Nephron (organoid): ENCODE results near the gene KIRREL3.
A peak's percentile ranks its signal among the peaks of the same experiment; 100 is the strongest.

Experiments
- H3K27ac Mint-ChIP-seq, 3 experiments: 2 replicates each; pipeline ENCODE4 v1.8.0; 2020; ENCODE audit warnings: mixed read lengths in 3 of 3, mild to moderate bottlenecking in 2 of 3, moderate library complexity in 1 of 3
- H3K27me3 Mint-ChIP-seq: 2 replicates; pipeline ENCODE4 v1.8.0; 2021; ENCODE audit warnings: low read depth, mild to moderate bottlenecking, moderate library complexity, mixed read lengths
- H3K36me3 Mint-ChIP-seq: 2 replicates; pipeline ENCODE4 v1.8.0; 2020; ENCODE audit warnings: low read depth, mixed read lengths
- H3K4me1 Mint-ChIP-seq: 2 replicates; pipeline ENCODE4 v1.8.0; 2020; ENCODE audit warnings: mixed read lengths
- H3K4me3 Mint-ChIP-seq, 3 experiments: 2 replicates each; pipeline ENCODE4 v1.8.0; 2020; ENCODE audit warnings: mild to moderate bottlenecking in 3 of 3, mixed read lengths in 3 of 3, moderate library complexity in 2 of 3
- H3K9me3 Mint-ChIP-seq: 2 replicates; pipeline ENCODE4 v1.8.0; 2020; ENCODE audit warnings: mixed read lengths
- TF ChIP-seq, protein P1 (sequence below), 3 experiments: fragments of 200-600 bp; sonication (generic); IDR thresholded peaks; one replicate each; pipeline ENCODE4 v1.5.0; 2021; ENCODE audit warnings: antibody characterized with exemption in 3 of 3; ENCODE audit not compliant: unreplicated experiment in 3 of 3

The KIRREL3 gene

DNA sequence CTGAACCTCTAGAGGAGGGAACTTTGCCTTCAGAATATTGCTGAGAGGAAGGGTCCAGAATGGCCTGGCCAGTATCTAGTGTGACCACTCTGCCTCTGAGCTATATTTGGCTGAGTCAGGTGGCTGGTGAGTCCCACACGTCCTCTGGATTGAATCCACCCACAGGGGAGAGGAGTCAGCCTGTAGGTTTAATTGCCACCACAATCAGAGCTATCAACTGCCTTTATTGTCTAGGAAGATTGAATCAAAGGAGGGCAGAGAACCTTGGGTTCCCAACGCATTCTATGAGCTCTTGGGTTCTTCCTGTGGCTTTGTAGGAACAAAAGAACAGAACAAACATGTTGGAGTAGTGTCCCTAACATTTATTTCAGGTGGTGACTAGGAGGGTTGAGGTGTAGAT, 577.4 kb downstream of the KIRREL3 start:
- Mint-ChIP-seq H3K27ac (no peak overlapping the region), H3K9me3 (no peaks in the 10 kb centered on the region), H3K4me3 (no peak overlapping the region), H3K4me1 (peaks cover 57% of the 10 kb centered on the region), H3K27me3 (peaks cover 3% of the 10 kb centered on the region), H3K36me3 (no peaks in the 10 kb centered on the region)
- TF ChIP-seq, protein P1, sequence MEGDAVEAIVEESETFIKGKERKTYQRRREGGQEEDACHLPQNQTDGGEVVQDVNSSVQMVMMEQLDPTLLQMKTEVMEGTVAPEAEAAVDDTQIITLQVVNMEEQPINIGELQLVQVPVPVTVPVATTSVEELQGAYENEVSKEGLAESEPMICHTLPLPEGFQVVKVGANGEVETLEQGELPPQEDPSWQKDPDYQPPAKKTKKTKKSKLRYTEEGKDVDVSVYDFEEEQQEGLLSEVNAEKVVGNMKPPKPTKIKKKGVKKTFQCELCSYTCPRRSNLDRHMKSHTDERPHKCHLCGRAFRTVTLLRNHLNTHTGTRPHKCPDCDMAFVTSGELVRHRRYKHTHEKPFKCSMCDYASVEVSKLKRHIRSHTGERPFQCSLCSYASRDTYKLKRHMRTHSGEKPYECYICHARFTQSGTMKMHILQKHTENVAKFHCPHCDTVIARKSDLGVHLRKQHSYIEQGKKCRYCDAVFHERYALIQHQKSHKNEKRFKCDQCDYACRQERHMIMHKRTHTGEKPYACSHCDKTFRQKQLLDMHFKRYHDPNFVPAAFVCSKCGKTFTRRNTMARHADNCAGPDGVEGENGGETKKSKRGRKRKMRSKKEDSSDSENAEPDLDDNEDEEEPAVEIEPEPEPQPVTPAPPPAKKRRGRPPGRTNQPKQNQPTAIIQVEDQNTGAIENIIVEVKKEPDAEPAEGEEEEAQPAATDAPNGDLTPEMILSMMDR (IDR thresholded peaks at IDR 0.05; ENCODE audit: unreplicated experiment in 3 of 3) = no peak

DNA sequence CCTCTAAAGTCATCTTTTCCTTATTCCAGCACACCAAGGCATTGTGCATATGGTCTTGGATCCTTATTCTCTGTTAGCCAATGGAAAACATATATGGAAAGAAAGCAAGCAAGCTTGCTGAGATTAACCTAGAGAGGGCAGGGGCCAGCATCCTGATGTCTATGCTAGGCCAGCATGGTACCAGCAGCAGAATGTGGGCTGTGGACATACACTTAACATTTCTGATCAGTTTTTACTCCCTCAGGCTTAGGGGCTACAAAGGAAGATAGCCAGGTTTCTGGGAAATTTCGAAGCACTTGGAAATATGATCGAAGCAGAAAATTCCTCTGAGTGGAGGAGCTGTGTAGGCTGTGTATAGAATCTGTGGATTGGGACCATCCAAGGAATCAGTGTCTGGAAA, 578.1 kb downstream of the KIRREL3 start:
- Mint-ChIP-seq H3K4me1 (peaks cover 52% of the 10 kb centered on the region), H3K4me3 (no peak overlapping the region), H3K27ac (peak overlapping the region in 1 of 3 experiments; percentile 93), H3K9me3 (no peaks in the 10 kb centered on the region), H3K36me3 (no peaks in the 10 kb centered on the region), H3K27me3 (peaks cover 3% of the 10 kb centered on the region)
- TF ChIP-seq, protein P1 (IDR thresholded peaks at IDR 0.05; ENCODE audit: unreplicated experiment in 3 of 3) = no peak

DNA sequence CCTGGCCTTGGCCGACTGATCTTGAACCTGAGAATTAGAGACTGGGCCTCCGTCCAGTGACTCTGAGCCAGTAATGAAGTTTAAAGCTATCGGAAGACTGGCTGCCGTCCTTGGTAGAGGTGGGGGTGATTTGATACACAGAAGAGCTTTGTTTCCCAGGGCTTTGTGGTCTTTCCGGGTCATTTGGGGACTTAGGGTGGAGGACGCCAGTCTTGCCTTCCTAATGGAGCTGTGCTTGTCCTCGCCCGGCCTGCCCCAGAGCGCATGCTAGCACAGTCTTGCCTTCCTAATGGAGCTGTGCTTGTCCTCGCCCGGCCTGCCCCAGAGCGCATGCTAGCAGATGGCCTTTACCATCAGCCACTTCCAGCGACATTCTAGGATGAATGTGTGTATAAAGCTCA, 579.3 kb downstream of the KIRREL3 start:
- H3K27ac Mint-ChIP-seq = peak overlapping the region in 2 of 3 experiments; percentile 65 to 93
- no peaks in the 10 kb centered on the region for H3K36me3 Mint-ChIP-seq
- no peaks in the 10 kb centered on the region for H3K27me3 Mint-ChIP-seq
- H3K4me3 Mint-ChIP-seq = no peak overlapping the region
- H3K9me3 Mint-ChIP-seq = no peaks in the 10 kb centered on the region
- TF ChIP-seq, protein P1 (IDR thresholded peaks at IDR 0.05; ENCODE audit: unreplicated experiment in 3 of 3) = no peak
- H3K4me1 Mint-ChIP-seq = peaks cover 41% of the 10 kb centered on the region

DNA sequence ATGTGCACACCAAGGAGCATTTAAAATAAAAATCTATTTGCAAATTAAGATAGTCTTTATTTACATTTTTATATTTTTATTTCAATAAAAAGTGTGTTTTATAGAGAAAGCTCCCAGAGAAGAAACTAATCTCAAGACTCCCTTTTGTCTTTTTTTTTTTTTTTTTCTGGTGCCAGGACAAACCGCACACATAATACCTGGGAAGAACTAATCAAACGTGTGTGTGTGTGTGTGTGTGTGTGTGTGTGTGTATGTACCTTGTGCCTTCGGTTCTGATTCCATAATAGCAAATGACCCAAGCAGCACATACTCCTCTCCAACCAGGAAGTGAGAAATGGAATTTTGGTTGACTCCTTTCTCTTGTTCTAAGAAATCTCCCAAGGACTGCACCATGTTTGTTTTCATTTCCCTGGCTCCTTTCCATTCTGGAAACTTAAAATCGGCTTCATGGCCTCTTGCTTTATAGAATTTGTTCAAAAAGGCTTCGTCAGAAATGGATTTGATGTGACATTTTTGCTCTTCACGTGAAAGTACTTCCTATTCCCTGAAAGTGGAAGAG, 579.8 kb downstream of the KIRREL3 start:
- H3K4me3 Mint-ChIP-seq = no peak overlapping the region
- H3K27me3 Mint-ChIP-seq = no peaks in the 10 kb centered on the region
- peaks cover 5% of the 10 kb centered on the region for H3K36me3 Mint-ChIP-seq
- TF ChIP-seq, protein P1 (IDR thresholded peaks at IDR 0.05; ENCODE audit: unreplicated experiment in 3 of 3) = no peak
- peak overlapping the region in 2 of 3 experiments; percentile 65 to 93 for H3K27ac Mint-ChIP-seq
- peaks cover 43% of the 10 kb centered on the region for H3K4me1 Mint-ChIP-seq
- H3K9me3 Mint-ChIP-seq = no peaks in the 10 kb centered on the region

DNA sequence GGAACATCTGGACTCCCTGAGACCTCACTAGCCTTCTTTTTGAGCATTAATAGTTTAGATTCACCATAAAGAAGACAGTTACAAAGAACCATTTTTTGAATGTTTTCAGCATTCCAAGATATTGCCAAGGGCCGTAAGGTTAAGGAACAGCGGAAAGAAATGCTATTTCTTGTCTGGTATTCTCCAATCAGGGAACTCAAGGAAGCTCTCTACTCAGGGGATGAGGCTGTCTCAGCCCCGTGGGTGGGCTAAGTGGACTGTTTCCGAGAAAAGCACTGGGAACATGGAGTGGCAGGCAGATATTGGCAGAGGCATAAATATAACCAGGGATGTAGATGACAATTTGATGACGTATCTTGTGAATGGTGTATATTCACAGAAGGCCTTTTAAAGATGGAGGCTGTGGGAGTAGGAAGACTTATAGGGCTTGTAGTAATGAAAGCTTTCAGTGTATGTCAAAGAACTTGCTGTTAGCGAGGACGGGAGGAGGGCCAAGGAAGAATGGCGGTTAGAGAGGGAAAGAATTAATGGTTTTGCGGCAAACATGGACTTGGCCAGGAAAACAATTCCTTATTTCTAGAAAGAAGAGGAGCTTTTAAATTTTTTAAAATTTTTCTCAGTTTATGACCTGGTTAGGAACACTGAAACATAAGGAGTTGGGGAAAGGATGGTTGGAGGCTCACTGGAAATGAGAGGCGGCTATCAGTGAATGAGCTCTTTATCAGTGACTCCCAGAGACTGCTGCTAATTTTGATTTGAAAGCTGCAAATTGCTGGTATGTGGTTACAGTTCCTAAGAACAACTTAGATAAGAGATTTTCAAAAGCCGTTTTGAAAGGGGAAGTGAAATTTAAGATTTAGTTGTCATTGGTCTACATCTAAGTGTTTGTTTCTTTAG, 580.5 kb downstream of the KIRREL3 start:
- peaks cover 7% of the 10 kb centered on the region for H3K36me3 Mint-ChIP-seq
- no peaks in the 10 kb centered on the region for H3K9me3 Mint-ChIP-seq
- peaks cover 50% of the 10 kb centered on the region for H3K4me1 Mint-ChIP-seq
- TF ChIP-seq, protein P1 (IDR thresholded peaks at IDR 0.05; ENCODE audit: unreplicated experiment in 3 of 3) = no peak
- H3K27ac Mint-ChIP-seq = peak overlapping the region; percentile 66 to 93 (median 92)
- peak overlapping the region in 1 of 3 experiments; percentile 14 for H3K4me3 Mint-ChIP-seq
- no peaks in the 10 kb centered on the region for H3K27me3 Mint-ChIP-seq
